ENCODE results near the gene NOLC1. TPM values are rescaled to one million over a fixed set of nuclear protein-coding genes. Genes with fewer than 3 reads are reported as not detected.

NOLC1 gene
- total and polyA plus RNA-seq, 2 of the 4 experiments (the other 2 are of a cell fraction) = 43.2 to 55.3 TPM

- no peak for TF ChIP-seq MAFK (IDR thresholded peaks at IDR 0.05; ENCODE audit: low read depth, low read length)
Measured at GRCh38 chr10:102200751-102201640, 48.8 kb downstream of the NOLC1 start (continued).

- ChIA-PET CTCF (no interaction called here), POLR2A (ENCODE audit: unreplicated experiment) (no interaction called here)
- H2BK120ac ChIP-seq (ENCODE audit: low read depth, low read length) = no peak overlapping the region
- no peak overlapping the region for H2BK5ac ChIP-seq (ENCODE audit: low read depth, low read length, poor library complexity, severe bottlenecking)
- no peak overlapping the region for H2BK15ac ChIP-seq (ENCODE audit: low read depth, low read length)
- no peak overlapping the region for H3K14ac ChIP-seq (replicated peaks; ENCODE audit: low read depth, low read length)
- ATAC-seq (ENCODE audit: low read depth) (no peak), DNase-seq (no peak)
- no peaks in the 10 kb centered on the region for H4K20me1 ChIP-seq (ENCODE audit: insufficient read depth, low read length)
- no peak overlapping the region for H2BK20ac ChIP-seq (ENCODE audit: low read depth, low read length)
- no peak overlapping the region for H3K4me3 ChIP-seq (ENCODE audit: insufficient read depth, low read depth, low read length)
- WGBS, 2 experiments (ENCODE audit: extremely low coverage in 2 of 2, insufficient read length in 1 of 2) = no CpG with 5 or more reads among the region's 1 CpG
- no peak overlapping the region for H4K5ac ChIP-seq (ENCODE audit: low read depth, low read length)
- dilution Hi-C loops (cut with HindIII; ENCODE audit: low sequenced_read_pairs, unreplicated experiment) (no loop called here), in situ Hi-C loops (cut with MboI; ENCODE audit: low sequenced_read_pairs) (no loop called here), intact Hi-C loops (cut with micrococcal nuclease) (no loop called here)
- no TSS peak for BruUV-seq (replicated peaks)
- H3K18ac ChIP-seq (ENCODE audit: low read depth, low read length) = no peak overlapping the region
- H2AK5ac ChIP-seq (ENCODE audit: low read depth, low read length) = no peak overlapping the region
- no peaks in the 10 kb centered on the region for H3K4me1 ChIP-seq (ENCODE audit: control insufficient read depth, insufficient read depth, low read length)
- no peak overlapping the region for H4K8ac ChIP-seq (ENCODE audit: low read depth in 2 of 2, low read length in 2 of 2)
- no peaks in the 10 kb centered on the region for H3K79me1 ChIP-seq (ENCODE audit: low read depth in 1 of 2, low read length in 2 of 2)
- H3K9me3 ChIP-seq (ENCODE audit: control insufficient read depth, insufficient read depth, low read length) = peaks cover 10% of the 10 kb centered on the region
- H2AFZ ChIP-seq (replicated peaks; ENCODE audit: low read length, poor library complexity) = no peak overlapping the region
- no peak overlapping the region for H3K56ac ChIP-seq (ENCODE audit: extremely low read depth, insufficient read depth, low read length)
- H3K4ac ChIP-seq (ENCODE audit: low read depth, low read length) = no peak overlapping the region
- no peak overlapping the region for H3K27ac ChIP-seq (ENCODE audit: insufficient read depth, low read length)
- H3K4me2 ChIP-seq (ENCODE audit: low read depth, low read length) = no peak overlapping the region
- H2AK9ac ChIP-seq (replicated peaks; ENCODE audit: low read depth, low read length, poor library complexity) = no peak overlapping the region
- H3K27me3 ChIP-seq (ENCODE audit: control insufficient read depth, insufficient read depth, low read length) = peaks cover 14% of the 10 kb centered on the region
- no peak overlapping the region for H3K23ac ChIP-seq (ENCODE audit: low read depth, low read length)
- no peak overlapping the region for H4K91ac ChIP-seq (ENCODE audit: insufficient read depth, low read depth, low read length)
- no peaks in the 10 kb centered on the region for H3K36me3 ChIP-seq (ENCODE audit: control insufficient read depth, insufficient read depth, low read length)
- H3K9me1 ChIP-seq (ENCODE audit: insufficient read depth, low read length) = no peaks in the 10 kb centered on the region
- H3K9ac ChIP-seq (ENCODE audit: low read depth, low read length) = no peak overlapping the region
- TF ChIP-seq, protein P1, sequence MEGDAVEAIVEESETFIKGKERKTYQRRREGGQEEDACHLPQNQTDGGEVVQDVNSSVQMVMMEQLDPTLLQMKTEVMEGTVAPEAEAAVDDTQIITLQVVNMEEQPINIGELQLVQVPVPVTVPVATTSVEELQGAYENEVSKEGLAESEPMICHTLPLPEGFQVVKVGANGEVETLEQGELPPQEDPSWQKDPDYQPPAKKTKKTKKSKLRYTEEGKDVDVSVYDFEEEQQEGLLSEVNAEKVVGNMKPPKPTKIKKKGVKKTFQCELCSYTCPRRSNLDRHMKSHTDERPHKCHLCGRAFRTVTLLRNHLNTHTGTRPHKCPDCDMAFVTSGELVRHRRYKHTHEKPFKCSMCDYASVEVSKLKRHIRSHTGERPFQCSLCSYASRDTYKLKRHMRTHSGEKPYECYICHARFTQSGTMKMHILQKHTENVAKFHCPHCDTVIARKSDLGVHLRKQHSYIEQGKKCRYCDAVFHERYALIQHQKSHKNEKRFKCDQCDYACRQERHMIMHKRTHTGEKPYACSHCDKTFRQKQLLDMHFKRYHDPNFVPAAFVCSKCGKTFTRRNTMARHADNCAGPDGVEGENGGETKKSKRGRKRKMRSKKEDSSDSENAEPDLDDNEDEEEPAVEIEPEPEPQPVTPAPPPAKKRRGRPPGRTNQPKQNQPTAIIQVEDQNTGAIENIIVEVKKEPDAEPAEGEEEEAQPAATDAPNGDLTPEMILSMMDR (conservative IDR thresholded peaks at IDR 0.05; ENCODE audit: low read depth, low read length) = no peak
- TF ChIP-seq FOS (IDR thresholded peaks at IDR 0.05; ENCODE audit: low read depth, low read length) (no peak), MAFK (IDR thresholded peaks at IDR 0.05; ENCODE audit: low read depth, low read length) (no peak), MXI1 (IDR thresholded peaks at IDR 0.05; ENCODE audit: borderline replicate concordance, low read depth, low read length) (no peak), NFE2L2 (IDR thresholded peaks at IDR 0.05; ENCODE audit: low read depth, low read length) (no peak), RAD21 (IDR thresholded peaks at IDR 0.05; ENCODE audit: low read length) (no peak), MAZ (IDR thresholded peaks at IDR 0.05; ENCODE audit: borderline replicate concordance, low read depth, low read length) (no peak), BHLHE40 (IDR thresholded peaks at IDR 0.05; ENCODE audit: low read depth, low read length) (no peak), CEBPB (IDR thresholded peaks at IDR 0.05; ENCODE audit: low read depth, low read length) (no peak), RFX5 (IDR thresholded peaks at IDR 0.05; ENCODE audit: low read depth, low read length) (no peak), SMC3 (IDR thresholded peaks at IDR 0.05; ENCODE audit: low read depth, low read length) (no peak), CHD1 (IDR thresholded peaks at IDR 0.05; ENCODE audit: low read depth, low read length) (no peak), POLR2A (IDR thresholded peaks at IDR 0.05; ENCODE audit: low read depth, low read length) (no peak), RCOR1 (IDR thresholded peaks at IDR 0.05; ENCODE audit: insufficient replicate concordance, low read length) (no peak)
- TF ChIP-seq, protein P2, sequence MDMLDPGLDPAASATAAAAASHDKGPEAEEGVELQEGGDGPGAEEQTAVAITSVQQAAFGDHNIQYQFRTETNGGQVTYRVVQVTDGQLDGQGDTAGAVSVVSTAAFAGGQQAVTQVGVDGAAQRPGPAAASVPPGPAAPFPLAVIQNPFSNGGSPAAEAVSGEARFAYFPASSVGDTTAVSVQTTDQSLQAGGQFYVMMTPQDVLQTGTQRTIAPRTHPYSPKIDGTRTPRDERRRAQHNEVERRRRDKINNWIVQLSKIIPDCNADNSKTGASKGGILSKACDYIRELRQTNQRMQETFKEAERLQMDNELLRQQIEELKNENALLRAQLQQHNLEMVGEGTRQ (IDR thresholded peaks at IDR 0.05; ENCODE audit: low read depth, low read length) = no peak
Measured at GRCh38 chr10:102202386-102202785, 50.2 kb downstream of the NOLC1 start.

All from IMR-90 (cell line).